Liver (tissue), 9 donors: ENCODE results near the gene THRB. TPM values are rescaled to one million over a fixed set of nuclear protein-coding genes. Genes with fewer than 3 reads are reported as not detected.

ENCODE experiments used
- DNase-seq: peaks from one replicate; pipeline ENCODE4 v3.0.0-alpha.2; 2017; ENCODE audit warnings: low spot score
- H3K27ac ChIP-seq, 2 donors: one replicate each; pipeline ENCODE4 v1.7.0; 2013; ENCODE audit warnings: inconsistent platforms in 2 of 2, low read length in 2 of 2, control low read depth in 1 of 2, low read depth in 1 of 2, mild to moderate bottlenecking in 1 of 2
- H3K27me3 ChIP-seq, 4 donors: one replicate each; pipeline versions ENCODE4 v1.6.1 to v1.7.0; 2013; ENCODE audit warnings: low read length in 3 of 4, inconsistent platforms in 1 of 4, mild to moderate bottlenecking in 1 of 4, moderate library complexity in 1 of 4; ENCODE audit not compliant: control insufficient read depth in 4 of 4, insufficient read depth in 4 of 4
- H3K36me3 ChIP-seq, 4 donors: one replicate each; pipeline versions ENCODE4 v1.6.1 to v1.7.0; 2013; ENCODE audit warnings: low read length in 3 of 4, mild to moderate bottlenecking in 3 of 4, low read depth in 1 of 4, moderate library complexity in 1 of 4; ENCODE audit not compliant: control insufficient read depth in 4 of 4, insufficient read depth in 3 of 4
- H3K4me1 ChIP-seq, 4 donors: one replicate each; pipeline versions ENCODE4 v1.6.1 to v1.7.0; 2013; ENCODE audit warnings: low read length in 3 of 4, mild to moderate bottlenecking in 3 of 4, moderate library complexity in 1 of 4; ENCODE audit not compliant: control insufficient read depth in 4 of 4, insufficient read depth in 4 of 4
- H3K4me3 ChIP-seq, 3 donors: one replicate each; pipeline versions ENCODE4 v1.6.1 to v1.7.0; 2013; ENCODE audit warnings: low read length in 3 of 3, control low read depth in 1 of 3, low read depth in 1 of 3, mild to moderate bottlenecking in 1 of 3
- H3K9ac ChIP-seq, 2 donors: one replicate each; pipeline ENCODE4 v1.7.0; 2013; ENCODE audit warnings: low read length in 2 of 2, mild to moderate bottlenecking in 2 of 2, moderate library complexity in 2 of 2, control low read depth in 1 of 2, low read depth in 1 of 2
- H3K9me3 ChIP-seq, 4 donors: one replicate each; pipeline versions ENCODE4 v1.6.1 to v1.7.0; 2013; ENCODE audit warnings: low read length in 3 of 4; ENCODE audit not compliant: control insufficient read depth in 4 of 4
- CTCF ChIP-seq: fragments of 150-350 bp; IDR thresholded peaks from 2 replicates; pipeline ENCODE4 v1.5.1; 2017; ENCODE audit warnings: improper control_type of control experiment, low read depth, low read length; ENCODE audit not compliant: missing input control
- EGR1 ChIP-seq, 2 donors: IDR thresholded peaks; 2 replicates each; pipeline ENCODE4 v1.6.1; 2016 to 2018; ENCODE audit warnings: antibody characterized with exemption in 2 of 2, low read depth in 2 of 2
- FOXA1 ChIP-seq: IDR thresholded peaks from 2 replicates; pipeline ENCODE4 v1.6.1; 2016; ENCODE audit warnings: antibody characterized with exemption
- FOXA2 ChIP-seq: IDR thresholded peaks from 2 replicates; pipeline ENCODE4 v1.6.1; 2016; ENCODE audit warnings: antibody characterized with exemption
- GABPA ChIP-seq, 2 donors: IDR thresholded peaks in 1 of 2; conservative IDR thresholded peaks in 1 of 2; 2 replicates each; pipeline ENCODE4 v1.6.1; 2016; ENCODE audit warnings: antibody characterized with exemption in 2 of 2, mild to moderate bottlenecking in 1 of 2, moderate library complexity in 1 of 2
- HNF4A ChIP-seq, 2 donors: conservative IDR thresholded peaks; 2 replicates each; pipeline ENCODE4 v1.6.1; 2016; ENCODE audit warnings: antibody characterized with exemption in 2 of 2, mild to moderate bottlenecking in 2 of 2
- HNF4G ChIP-seq: IDR thresholded peaks from 2 replicates; pipeline ENCODE4 v1.6.1; 2016; ENCODE audit warnings: antibody characterized with exemption
- JUND ChIP-seq, 2 donors: IDR thresholded peaks; 2 replicates each; pipeline ENCODE4 v1.6.1; 2016; ENCODE audit warnings: antibody characterized with exemption in 2 of 2
- NR2F2 ChIP-seq: IDR thresholded peaks from 2 replicates; pipeline ENCODE4 v1.6.1; 2016; ENCODE audit warnings: antibody characterized with exemption
- RAD21 ChIP-seq, 2 donors: IDR thresholded peaks; 2 replicates each; pipeline ENCODE4 v1.6.1; 2016; ENCODE audit warnings: antibody characterized with exemption in 2 of 2, mild to moderate bottlenecking in 2 of 2
- RXRA ChIP-seq, 2 donors: IDR thresholded peaks; 2 replicates each; pipeline ENCODE4 v1.6.1; 2017 to 2018; ENCODE audit warnings: antibody characterized with exemption in 2 of 2, mild to moderate bottlenecking in 1 of 2
- SP1 ChIP-seq: IDR thresholded peaks from 2 replicates; pipeline ENCODE4 v1.6.1; 2018; ENCODE audit warnings: antibody characterized with exemption, mild to moderate bottlenecking
- TAF1 ChIP-seq: conservative IDR thresholded peaks from 2 replicates; pipeline ENCODE4 v1.6.1; 2016; ENCODE audit warnings: antibody characterized with exemption, mild to moderate bottlenecking
- YY1 ChIP-seq: IDR thresholded peaks from 2 replicates; pipeline ENCODE4 v1.6.1; 2016; ENCODE audit warnings: antibody characterized with exemption, mild to moderate bottlenecking
- WGBS: extraction: QIAGEN DNeasy Blood & Tissue Kit; methylation state at CpG from one replicate; pipeline ENCODE4 v1.1.7; 2013; 5-methylcytosine and 5-hydroxymethylcytosine counted together
- polyA plus RNA-seq, 2 donors: library from polyadenylated mRNA; stranded (reverse) in 1 of 2; unstranded in 1 of 2; fragments of 200-250 nt in 1 of 2; fragments of >200 nt in 1 of 2; fragmentation: Nextera tagmentation in 1 of 2; extraction: Ambion mirVana in 1 of 2; gene quantifications; one replicate each; pipeline versions ENCODE4 v1.2.1 to v1.2.3, GENCODE V29; 2013 to 2015
- total RNA-seq, 2 donors: library from RNA; depleted of rRNA; stranded (reverse); fragments of >200 nt; gene quantifications; one replicate each; pipeline ENCODE4 v1.2.3, GENCODE V29; 2014
- TF ChIP-seq, protein P1 (sequence below): IDR thresholded peaks from 2 replicates; pipeline ENCODE4 v1.6.1; 2016; ENCODE audit warnings: antibody characterized with exemption
- TF ChIP-seq, protein P2 (sequence below): IDR thresholded peaks from 2 replicates; pipeline ENCODE4 v1.6.1; 2016; ENCODE audit warnings: antibody characterized with exemption, mild to moderate bottlenecking
- TF ChIP-seq, protein P3 (sequence below): IDR thresholded peaks from 2 replicates; pipeline ENCODE4 v1.6.1; 2016; ENCODE audit warnings: antibody characterized with exemption
- TF ChIP-seq, protein P4 (sequence below): IDR thresholded peaks from 2 replicates; pipeline ENCODE4 v1.6.1; 2016; ENCODE audit warnings: antibody characterized with exemption
- donor health status: healthy.
- donor health status: healthy.
- donor health status: healthy.
- donor health status: healthy.
- donor health status: healthy.

THRB gene
- total and polyA plus RNA-seq, 4 donors, result 5.9 to 23.9 (median 9.3) TPM

GRCh38 chr3:24365168-24365567, 129.5 kb downstream of the THRB start:
- Histone ChIP-seq H3K9ac (peak overlapping the region; percentile 39 to 50), H3K27me3 (no peaks in the 10 kb centered on the region), H3K36me3 (no peaks in the 10 kb centered on the region), H3K4me3 (no peak overlapping the region), H3K27ac (peak overlapping the region; percentile 86 to 87), H3K9me3 (no peaks in the 10 kb centered on the region), H3K4me1 (peaks cover 0 to 50% (median 16%) of the 10 kb centered on the region in 4 donors)
- DNase-seq, result no peak
- peak; percentile 82 to 91 for TF ChIP-seq HNF4A (conservative IDR thresholded peaks at IDR 0.05)
- peak; percentile 60 to 86 for TF ChIP-seq EGR1 (IDR thresholded peaks at IDR 0.05; ENCODE audit: low read depth in 2 of 2)
- peak in 1 of 2 donors; percentile 61 for TF ChIP-seq GABPA (IDR thresholded peaks at IDR 0.05 in 1 of 2, conservative IDR thresholded peaks at IDR 0.05 in 1 of 2)
- TF ChIP-seq, protein P1, sequence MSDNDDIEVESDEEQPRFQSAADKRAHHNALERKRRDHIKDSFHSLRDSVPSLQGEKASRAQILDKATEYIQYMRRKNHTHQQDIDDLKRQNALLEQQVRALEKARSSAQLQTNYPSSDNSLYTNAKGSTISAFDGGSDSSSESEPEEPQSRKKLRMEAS, result peak; percentile 81
- peak; percentile 35 for TF ChIP-seq NR2F2
- peak; percentile 76 to 78 for TF ChIP-seq RAD21 (IDR thresholded peaks at IDR 0.05)
- TF ChIP-seq SP1, result peak; percentile 88
- no peak for TF ChIP-seq CTCF
- TF ChIP-seq, protein P2, sequence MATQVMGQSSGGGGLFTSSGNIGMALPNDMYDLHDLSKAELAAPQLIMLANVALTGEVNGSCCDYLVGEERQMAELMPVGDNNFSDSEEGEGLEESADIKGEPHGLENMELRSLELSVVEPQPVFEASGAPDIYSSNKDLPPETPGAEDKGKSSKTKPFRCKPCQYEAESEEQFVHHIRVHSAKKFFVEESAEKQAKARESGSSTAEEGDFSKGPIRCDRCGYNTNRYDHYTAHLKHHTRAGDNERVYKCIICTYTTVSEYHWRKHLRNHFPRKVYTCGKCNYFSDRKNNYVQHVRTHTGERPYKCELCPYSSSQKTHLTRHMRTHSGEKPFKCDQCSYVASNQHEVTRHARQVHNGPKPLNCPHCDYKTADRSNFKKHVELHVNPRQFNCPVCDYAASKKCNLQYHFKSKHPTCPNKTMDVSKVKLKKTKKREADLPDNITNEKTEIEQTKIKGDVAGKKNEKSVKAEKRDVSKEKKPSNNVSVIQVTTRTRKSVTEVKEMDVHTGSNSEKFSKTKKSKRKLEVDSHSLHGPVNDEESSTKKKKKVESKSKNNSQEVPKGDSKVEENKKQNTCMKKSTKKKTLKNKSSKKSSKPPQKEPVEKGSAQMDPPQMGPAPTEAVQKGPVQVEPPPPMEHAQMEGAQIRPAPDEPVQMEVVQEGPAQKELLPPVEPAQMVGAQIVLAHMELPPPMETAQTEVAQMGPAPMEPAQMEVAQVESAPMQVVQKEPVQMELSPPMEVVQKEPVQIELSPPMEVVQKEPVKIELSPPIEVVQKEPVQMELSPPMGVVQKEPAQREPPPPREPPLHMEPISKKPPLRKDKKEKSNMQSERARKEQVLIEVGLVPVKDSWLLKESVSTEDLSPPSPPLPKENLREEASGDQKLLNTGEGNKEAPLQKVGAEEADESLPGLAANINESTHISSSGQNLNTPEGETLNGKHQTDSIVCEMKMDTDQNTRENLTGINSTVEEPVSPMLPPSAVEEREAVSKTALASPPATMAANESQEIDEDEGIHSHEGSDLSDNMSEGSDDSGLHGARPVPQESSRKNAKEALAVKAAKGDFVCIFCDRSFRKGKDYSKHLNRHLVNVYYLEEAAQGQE, result peak; percentile 82
- peak; percentile 43 for TF ChIP-seq FOXA1
- TF ChIP-seq FOXA2, result peak; percentile 68
- TF ChIP-seq, protein P3, sequence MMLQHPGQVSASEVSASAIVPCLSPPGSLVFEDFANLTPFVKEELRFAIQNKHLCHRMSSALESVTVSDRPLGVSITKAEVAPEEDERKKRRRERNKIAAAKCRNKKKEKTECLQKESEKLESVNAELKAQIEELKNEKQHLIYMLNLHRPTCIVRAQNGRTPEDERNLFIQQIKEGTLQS, result peak; percentile 88
- peak; percentile 96 for TF ChIP-seq YY1
- TF ChIP-seq RXRA (IDR thresholded peaks at IDR 0.05), result peak; percentile 86 to 91
- TF ChIP-seq JUND (IDR thresholded peaks at IDR 0.05), result peak; percentile 97 to 99
- TF ChIP-seq TAF1, result peak; percentile 86
- TF ChIP-seq, protein P4, sequence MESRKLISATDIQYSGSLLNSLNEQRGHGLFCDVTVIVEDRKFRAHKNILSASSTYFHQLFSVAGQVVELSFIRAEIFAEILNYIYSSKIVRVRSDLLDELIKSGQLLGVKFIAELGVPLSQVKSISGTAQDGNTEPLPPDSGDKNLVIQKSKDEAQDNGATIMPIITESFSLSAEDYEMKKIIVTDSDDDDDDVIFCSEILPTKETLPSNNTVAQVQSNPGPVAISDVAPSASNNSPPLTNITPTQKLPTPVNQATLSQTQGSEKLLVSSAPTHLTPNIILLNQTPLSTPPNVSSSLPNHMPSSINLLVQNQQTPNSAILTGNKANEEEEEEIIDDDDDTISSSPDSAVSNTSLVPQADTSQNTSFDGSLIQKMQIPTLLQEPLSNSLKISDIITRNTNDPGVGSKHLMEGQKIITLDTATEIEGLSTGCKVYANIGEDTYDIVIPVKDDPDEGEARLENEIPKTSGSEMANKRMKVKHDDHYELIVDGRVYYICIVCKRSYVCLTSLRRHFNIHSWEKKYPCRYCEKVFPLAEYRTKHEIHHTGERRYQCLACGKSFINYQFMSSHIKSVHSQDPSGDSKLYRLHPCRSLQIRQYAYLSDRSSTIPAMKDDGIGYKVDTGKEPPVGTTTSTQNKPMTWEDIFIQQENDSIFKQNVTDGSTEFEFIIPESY, result peak; percentile 75
- peak; percentile 62 for TF ChIP-seq HNF4G
- WGBS, result 2% methylated on average over 2 of the region's 2 CpGs
